GM12874 (cell line): ENCODE data around the gene RSPO3.

Source experiments
- TF ChIP-seq, protein P1 (sequence below): IDR thresholded peaks from 2 replicates; pipeline ENCODE4 v1.5.1; 2011; ENCODE audit warnings: low read depth, mild to moderate bottlenecking, control low read depth, low read length, moderate library complexity; ENCODE audit not compliant: insufficient read depth

Gene RSPO3

DNA sequence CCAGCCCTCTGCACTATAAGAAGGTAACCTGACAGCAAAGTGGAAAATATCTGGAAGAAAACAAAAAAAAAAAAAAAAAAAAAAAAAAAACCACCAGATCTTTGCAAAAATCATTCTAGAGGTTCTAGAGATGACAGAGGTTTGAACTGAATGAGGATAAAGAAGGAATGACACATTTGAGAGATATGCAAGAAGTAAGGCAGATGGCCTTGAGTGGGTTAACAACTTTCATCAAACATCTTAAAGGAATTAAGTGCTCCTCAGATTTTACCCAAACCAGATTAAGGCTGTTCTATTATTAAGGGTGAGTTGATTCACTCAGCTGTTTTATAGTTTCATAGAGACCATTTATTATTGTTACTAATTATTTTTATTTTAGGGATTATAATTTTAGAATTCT lies 62.0 kb downstream of the RSPO3 start:
- TF ChIP-seq, protein P1, sequence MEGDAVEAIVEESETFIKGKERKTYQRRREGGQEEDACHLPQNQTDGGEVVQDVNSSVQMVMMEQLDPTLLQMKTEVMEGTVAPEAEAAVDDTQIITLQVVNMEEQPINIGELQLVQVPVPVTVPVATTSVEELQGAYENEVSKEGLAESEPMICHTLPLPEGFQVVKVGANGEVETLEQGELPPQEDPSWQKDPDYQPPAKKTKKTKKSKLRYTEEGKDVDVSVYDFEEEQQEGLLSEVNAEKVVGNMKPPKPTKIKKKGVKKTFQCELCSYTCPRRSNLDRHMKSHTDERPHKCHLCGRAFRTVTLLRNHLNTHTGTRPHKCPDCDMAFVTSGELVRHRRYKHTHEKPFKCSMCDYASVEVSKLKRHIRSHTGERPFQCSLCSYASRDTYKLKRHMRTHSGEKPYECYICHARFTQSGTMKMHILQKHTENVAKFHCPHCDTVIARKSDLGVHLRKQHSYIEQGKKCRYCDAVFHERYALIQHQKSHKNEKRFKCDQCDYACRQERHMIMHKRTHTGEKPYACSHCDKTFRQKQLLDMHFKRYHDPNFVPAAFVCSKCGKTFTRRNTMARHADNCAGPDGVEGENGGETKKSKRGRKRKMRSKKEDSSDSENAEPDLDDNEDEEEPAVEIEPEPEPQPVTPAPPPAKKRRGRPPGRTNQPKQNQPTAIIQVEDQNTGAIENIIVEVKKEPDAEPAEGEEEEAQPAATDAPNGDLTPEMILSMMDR = no peak

DNA sequence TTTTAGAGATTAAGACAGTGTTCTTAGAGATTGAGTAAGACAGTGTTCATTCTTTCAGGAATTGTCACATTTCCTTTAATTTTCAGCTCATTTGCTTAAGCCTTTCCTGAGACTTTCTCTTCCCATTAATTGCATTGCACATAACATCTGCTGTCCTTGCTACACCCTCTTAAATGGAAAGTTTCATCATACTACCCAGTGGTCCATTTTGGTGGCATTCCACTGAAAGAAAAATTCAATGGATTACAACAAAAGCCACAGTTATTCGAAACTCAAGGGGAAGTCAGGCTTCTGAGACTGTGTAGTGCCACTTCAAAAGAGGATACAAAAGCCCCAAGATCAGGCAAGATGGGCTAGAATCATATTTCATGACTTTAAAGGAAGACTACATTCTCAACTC lies 64.0 kb downstream of the RSPO3 start:
- TF ChIP-seq, protein P1 = no peak

DNA sequence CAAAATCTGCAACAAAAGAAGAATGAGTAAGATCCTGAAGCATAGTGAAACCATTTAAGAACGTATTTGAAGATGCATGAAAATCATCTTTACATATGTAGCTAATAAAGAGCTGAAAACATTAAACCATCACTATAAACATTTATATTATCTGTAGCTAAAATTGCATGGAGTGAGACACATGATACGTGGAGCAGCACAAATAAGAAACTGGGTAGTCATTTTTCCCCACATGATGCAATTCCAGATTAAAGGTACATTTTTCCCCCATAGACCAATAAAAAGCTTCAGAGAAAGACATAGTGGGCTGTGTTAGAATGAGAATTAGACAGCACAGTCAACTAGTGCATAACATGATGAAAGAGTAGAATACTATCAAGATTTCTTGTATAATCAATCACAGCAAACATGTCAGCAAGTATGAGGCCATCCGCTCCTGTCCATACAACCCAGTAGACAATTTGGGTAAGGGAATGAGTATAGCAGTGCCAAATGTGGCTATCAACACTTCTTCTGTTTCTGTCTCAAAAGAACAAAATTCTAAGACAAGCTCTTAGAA lies 67.0 kb downstream of the RSPO3 start:
- TF ChIP-seq, protein P1 = no peak

DNA sequence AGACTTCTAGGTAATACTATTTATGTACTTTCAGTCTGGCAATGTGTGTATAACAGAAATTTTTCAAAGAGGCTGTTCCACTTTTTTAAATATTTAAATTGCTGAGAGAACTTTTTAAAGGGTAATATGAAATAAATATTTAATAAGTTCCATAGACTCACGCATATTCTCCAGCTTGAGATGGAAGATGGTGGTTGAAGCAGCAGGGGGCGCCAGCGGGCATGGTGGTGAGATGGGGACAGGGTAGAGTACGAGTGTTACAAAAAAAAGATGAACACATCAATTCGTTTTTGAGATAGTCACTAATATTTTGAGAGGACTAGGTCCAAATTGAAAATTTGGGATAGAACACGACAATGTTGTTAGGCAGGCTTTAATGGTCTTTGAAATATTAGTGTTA lies 68.4 kb downstream of the RSPO3 start:
- TF ChIP-seq, protein P1 = peak; percentile 64

DNA sequence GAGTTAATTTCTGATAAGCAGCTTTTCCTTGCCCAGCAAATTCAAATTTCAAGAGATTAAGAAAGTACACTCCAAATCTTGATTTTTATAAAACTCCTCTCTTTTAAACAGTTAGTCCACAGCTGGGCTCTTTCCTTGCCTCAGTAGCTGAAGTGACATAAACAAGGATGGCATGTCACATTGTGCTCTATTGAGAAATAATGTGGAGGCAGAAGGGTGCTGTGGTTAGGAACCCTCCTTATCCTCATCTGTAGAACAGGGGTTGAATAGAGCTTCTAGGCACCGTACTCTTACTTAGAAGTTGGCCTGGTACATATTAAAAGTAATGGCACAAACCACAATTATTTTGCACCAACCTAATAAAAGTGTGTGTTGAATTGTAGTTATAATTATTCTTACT lies 70.3 kb downstream of the RSPO3 start:
- TF ChIP-seq, protein P1 = no peak

DNA sequence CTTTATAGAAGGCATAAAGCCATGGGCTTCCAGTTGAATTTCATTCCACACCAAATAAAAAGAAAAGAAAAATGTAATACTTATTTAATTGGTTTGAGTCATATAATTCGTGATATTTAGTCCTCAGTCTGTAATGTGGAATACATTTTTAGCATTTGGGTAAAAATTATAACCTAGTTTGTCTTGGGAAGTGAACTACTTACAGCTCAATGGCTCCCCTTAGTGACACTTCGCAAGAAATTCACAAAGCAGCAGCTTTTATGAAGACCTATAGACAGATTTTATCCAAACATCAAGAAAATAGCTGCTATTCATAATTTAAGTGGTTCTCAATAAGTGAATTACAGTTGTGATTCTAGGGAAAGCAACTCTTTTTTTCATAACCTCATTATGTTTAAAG lies 72.1 kb downstream of the RSPO3 start:
- TF ChIP-seq, protein P1 = peak; percentile 33; the same call in 1 of the 2 replicates

DNA sequence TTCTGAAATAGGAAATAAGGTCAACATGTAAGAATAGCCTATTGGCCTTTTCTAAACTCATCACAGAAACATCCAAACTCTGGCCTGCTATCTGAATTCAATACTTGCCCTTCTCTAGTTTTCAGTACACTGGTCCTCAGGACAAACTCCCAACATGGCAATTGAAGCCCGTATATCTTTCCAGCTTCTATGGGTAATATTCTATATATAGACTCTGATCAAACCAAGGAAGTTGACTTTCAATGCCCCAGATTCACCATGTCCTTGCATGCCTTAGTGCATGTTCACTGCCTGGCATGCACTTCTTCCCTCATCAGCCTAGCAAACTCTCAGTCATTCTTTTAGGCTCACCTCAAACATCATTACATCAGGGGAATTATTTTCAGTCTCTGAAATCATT lies 73.2 kb downstream of the RSPO3 start:
- TF ChIP-seq, protein P1 = no peak
